Astrocyte (in vitro differentiated cells and primary cell): Measurements from ENCODE around the gene TMEM233. TPM values are rescaled to one million over a fixed set of nuclear protein-coding genes. Genes with fewer than 3 reads are reported as not detected.

Source experiments
- DNase-seq: peaks from one replicate; pipeline ENCODE4 v3.0.0-alpha.2; 2010; ENCODE audit warnings: low read depth
- FAIRE-seq: peaks from 2 replicates; lab custom pipeline; 2011; peaks lifted over from hg19 to GRCh38; lab: Jason Lieb, UNC
- H2AFZ ChIP-seq: 2 replicates; pipeline ENCODE4 v1.6.0; 2012; ENCODE audit warnings: low read depth, low read length, inconsistent platforms
- H3K27ac ChIP-seq: 2 replicates; pipeline ENCODE4 v1.5.1; 2011; ENCODE audit warnings: low read depth, low read length, inconsistent platforms
- H3K27me3 ChIP-seq: 2 replicates; pipeline ENCODE4 v1.6.0; 2011; ENCODE audit warnings: low read length, inconsistent platforms; ENCODE audit not compliant: insufficient read depth
- H3K36me3 ChIP-seq: 2 replicates; pipeline ENCODE4 v1.5.1; 2011; ENCODE audit warnings: low read length, inconsistent platforms; ENCODE audit not compliant: insufficient read depth
- H3K4me1 ChIP-seq: 2 replicates; pipeline ENCODE4 v1.5.1; 2011; ENCODE audit warnings: low read length, inconsistent platforms; ENCODE audit not compliant: insufficient read depth
- H3K4me2 ChIP-seq: 2 replicates; pipeline ENCODE4 v1.6.0; 2012; ENCODE audit warnings: low read length, inconsistent platforms
- H3K4me3 ChIP-seq: 2 replicates; pipeline ENCODE4 v1.5.1; 2011; ENCODE audit warnings: low read depth, mild to moderate bottlenecking, low read length, inconsistent platforms; ENCODE audit not compliant: insufficient read depth
- H3K79me2 ChIP-seq: 2 replicates; pipeline ENCODE4 v1.6.0; 2012; ENCODE audit warnings: mild to moderate bottlenecking, low read length, inconsistent platforms; ENCODE audit not compliant: insufficient read depth
- H3K9ac ChIP-seq: 2 replicates; pipeline ENCODE4 v1.6.0; 2012; ENCODE audit warnings: mild to moderate bottlenecking, low read length, inconsistent platforms
- H3K9me3 ChIP-seq: 2 replicates; pipeline ENCODE4 v1.5.1; 2012; ENCODE audit warnings: low read depth, mild to moderate bottlenecking, low read length, inconsistent platforms; ENCODE audit not compliant: insufficient read depth
- H4K20me1 ChIP-seq: 2 replicates; pipeline ENCODE4 v1.6.0; 2012; ENCODE audit warnings: low read length, inconsistent platforms; ENCODE audit not compliant: insufficient read depth
- H3K27ac Mint-ChIP-seq: one replicate; pipeline ENCODE4 v1.8.0; 2021; ENCODE audit warnings: mild to moderate bottlenecking, mixed read lengths; ENCODE audit not compliant: unreplicated experiment
- H3K27me3 Mint-ChIP-seq: one replicate; pipeline ENCODE4 v1.8.0; 2021; ENCODE audit warnings: low read depth, mixed read lengths; ENCODE audit not compliant: unreplicated experiment
- H3K36me3 Mint-ChIP-seq: one replicate; pipeline ENCODE4 v1.8.0; 2021; ENCODE audit warnings: low read depth, mixed read lengths; ENCODE audit not compliant: unreplicated experiment
- H3K4me1 Mint-ChIP-seq: one replicate; pipeline ENCODE4 v1.8.0; 2021; ENCODE audit warnings: low read depth, mixed read lengths; ENCODE audit not compliant: unreplicated experiment
- H3K4me3 Mint-ChIP-seq: one replicate; pipeline ENCODE4 v1.8.0; 2021; ENCODE audit warnings: mild to moderate bottlenecking, moderate library complexity, mixed read lengths; ENCODE audit not compliant: unreplicated experiment
- H3K9me3 Mint-ChIP-seq: one replicate; pipeline ENCODE4 v1.8.0; 2021; ENCODE audit warnings: mild to moderate bottlenecking, mixed read lengths; ENCODE audit not compliant: unreplicated experiment
- CTCF ChIP-seq: IDR thresholded peaks from 2 replicates; pipeline ENCODE4 v1.5.1; 2011; ENCODE audit warnings: low read depth, mild to moderate bottlenecking, inconsistent platforms, low read length, moderate library complexity; ENCODE audit not compliant: insufficient read depth
- EZH2 ChIP-seq: IDR thresholded peaks from 2 replicates; pipeline ENCODE4 v1.6.1; 2012; ENCODE audit warnings: mild to moderate bottlenecking, low read length, inconsistent platforms; ENCODE audit not compliant: insufficient read depth
- total RNA-seq: library from RNA; stranded (reverse); gene quantifications from 2 replicates; pipeline ENCODE4 v1.2.1, GENCODE V29; 2021

TMEM233 gene
- total RNA-seq, 1 donor from 2014 or later, result not detected

GRCh38 chr12:119687406-119687805 is 93.8 kb downstream of the TMEM233 start:
- no peak for DNase-seq
- FAIRE-seq, result no peak
- H3K79me2 ChIP-seq, result no peaks in the 10 kb centered on the region
- H3K27ac ChIP-seq, result no peak overlapping the region
- Mint-ChIP-seq H3K4me1 (no peaks in the 10 kb centered on the region), H3K36me3 (peaks cover 2% of the 10 kb centered on the region), H3K4me3 (no peak overlapping the region), H3K9me3 (peaks cover 2% of the 10 kb centered on the region), H3K27ac (no peak overlapping the region), H3K27me3 (no peaks in the 10 kb centered on the region)
- no peak for TF ChIP-seq EZH2
- TF ChIP-seq CTCF, result no peak
- no peak overlapping the region for H3K4me2 ChIP-seq
- no peaks in the 10 kb centered on the region for H4K20me1 ChIP-seq
- no peaks in the 10 kb centered on the region for H3K9me3 ChIP-seq
- no peak overlapping the region for H3K4me3 ChIP-seq
- H2AFZ ChIP-seq, result no peak overlapping the region
- no peak overlapping the region for H3K9ac ChIP-seq
- H3K36me3 ChIP-seq, result no peaks in the 10 kb centered on the region
- H3K4me1 ChIP-seq, result peaks cover 5% of the 10 kb centered on the region
- H3K27me3 ChIP-seq, result no peaks in the 10 kb centered on the region

- TF ChIP-seq EZH2, result no peak
- TF ChIP-seq CTCF, result no peak
- Histone ChIP-seq H2AFZ (no peak overlapping the region), H4K20me1 (no peaks in the 10 kb centered on the region), H3K27ac (no peak overlapping the region), H3K4me2 (no peak overlapping the region), H3K9ac (no peak overlapping the region), H3K4me1 (peaks cover 6% of the 10 kb centered on the region), H3K27me3 (no peaks in the 10 kb centered on the region), H3K4me3 (no peak overlapping the region), H3K79me2 (no peaks in the 10 kb centered on the region), H3K9me3 (no peaks in the 10 kb centered on the region), H3K36me3 (no peaks in the 10 kb centered on the region)
- Mint-ChIP-seq H3K9me3 (peaks cover 2% of the 10 kb centered on the region), H3K27ac (no peak overlapping the region), H3K27me3 (no peaks in the 10 kb centered on the region), H3K4me3 (no peak overlapping the region), H3K36me3 (peaks cover 2% of the 10 kb centered on the region), H3K4me1 (no peaks in the 10 kb centered on the region)
- DNase-seq (no peak), FAIRE-seq (no peak)
Observed at GRCh38 chr12:119687879-119688278, 94.3 kb downstream of the TMEM233 start.

GRCh38 chr12:119689935-119690500 is 96.4 kb downstream of the TMEM233 start:
- TF ChIP-seq CTCF (no peak), EZH2 (no peak)
- no peak overlapping the region for H2AFZ ChIP-seq
- H3K79me2 ChIP-seq, result no peaks in the 10 kb centered on the region
- H3K9me3 ChIP-seq, result no peaks in the 10 kb centered on the region
- Mint-ChIP-seq H3K27me3 (no peaks in the 10 kb centered on the region), H3K4me3 (no peak overlapping the region), H3K9me3 (no peaks in the 10 kb centered on the region), H3K27ac (no peak overlapping the region), H3K36me3 (no peaks in the 10 kb centered on the region), H3K4me1 (no peaks in the 10 kb centered on the region)
- no peak overlapping the region for H3K4me3 ChIP-seq
- H4K20me1 ChIP-seq, result peaks cover 4% of the 10 kb centered on the region
- no peaks in the 10 kb centered on the region for H3K36me3 ChIP-seq
- no peak overlapping the region for H3K9ac ChIP-seq
- FAIRE-seq (no peak), DNase-seq (no peak)
- no peak overlapping the region for H3K27ac ChIP-seq
- peaks cover 10% of the 10 kb centered on the region for H3K4me1 ChIP-seq
- H3K27me3 ChIP-seq, result no peaks in the 10 kb centered on the region
- no peak overlapping the region for H3K4me2 ChIP-seq
